Right ventricle myocardium inferior (tissue), 1 donor: ENCODE results near the gene OR10H5. TPM values are rescaled to one million over a fixed set of nuclear protein-coding genes. Genes with fewer than 3 reads are reported as not detected.
"Not testable (repeated sequence)": the region's sequence is repeated elsewhere in the genome, so short reads cannot be mapped to it uniquely, and the experiment has no call there.

Experiments
- ATAC-seq: fragments of 200-7000 bp; cut with Tn5 transposase; one replicate; pipeline ENCODE4 v1.9.1; 2020; ENCODE audit warnings: mild to moderate bottlenecking, moderate library complexity
- DNase-seq: peaks from one replicate; pipeline ENCODE4 v3.0.0; 2021; ENCODE audit errors: missing footprints
- intact Hi-C: fragments of 100-400 bp; cut with DNase I; formaldehyde crosslinking; loops from one replicate; pipeline ENCODE4 v1.11.0; 2022
- total RNA-seq: library from RNA; stranded (reverse); fragmentation: NEBNext Ultra II Directional; extraction: Animal tissue kit (Norgen Biotek cat#: 25700); gene quantifications from one replicate; pipeline ENCODE4 v1.2.1, GENCODE V29; 2021
- donor health status: DM: no; HTN: yes; CAD: no; lungs with severe emphysema.

OR10H5 gene
- total RNA-seq, 1 donor from 2014 or later = not detected

- DNase-seq (no peak), ATAC-seq (no peak)
- intact Hi-C loops = no loop called here
Observed at GRCh38 chr19:15788594-15789270, 1.3 kb downstream of the OR10H5 start.

- ATAC-seq (no peak), DNase-seq (no peak)
- intact Hi-C loops = no loop called here
Observed at GRCh38 chr19:15790096-15790495, 2.6 kb downstream of the OR10H5 start.

- DNase-seq, ATAC-seq, intact Hi-C loops: not testable (repeated sequence)
Observed at GRCh38 chr19:15794279-15794678, 6.8 kb downstream of the OR10H5 start.

- no peak for DNase-seq
- ATAC-seq = no peak
- intact Hi-C loops = loop anchor here (1.0 kb wide), 1 partner anchor 181 kb away; no protein-coding TSS in a partner anchor
Observed at GRCh38 chr19:15810335-15810734, 22.9 kb downstream of the OR10H5 start.

- DNase-seq (no peak), ATAC-seq (no peak)
- intact Hi-C loops = no loop called here
Observed at GRCh38 chr19:15811476-15811875, 24.0 kb downstream of the OR10H5 start.

GRCh38 chr19:15812060-15812722 lies 24.7 kb downstream of the OR10H5 start:
- no peak for ATAC-seq
- no peak for DNase-seq
- intact Hi-C loops = no loop called here

- no peak for DNase-seq
- ATAC-seq = no peak
- intact Hi-C loops = no loop called here
Observed at GRCh38 chr19:15813916-15814315, 26.5 kb downstream of the OR10H5 start.

- no peak for DNase-seq
- intact Hi-C loops = no loop called here
Observed at GRCh38 chr19:15815306-15815705, 27.8 kb downstream of the OR10H5 start, which contains the start of gene OR10H1. TSS of gene OR10H1 (minus strand) at chr19:15815664. CDS start at chr19:15808037, 7,627 bp downstream.

GRCh38 chr19:15820646-15821045 lies 33.2 kb downstream of the OR10H5 start:
- no peak for ATAC-seq
- no peak for DNase-seq
- intact Hi-C loops = no loop called here

More at GRCh38 chr19:15815306-15815705, 27.8 kb downstream of the OR10H5 start, which contains the start of gene OR10H1:
- ATAC-seq = no peak

GRCh38 chr19:15825753-15826152 lies 38.3 kb downstream of the OR10H5 start:
- DNase-seq (no peak), ATAC-seq (no peak)
- intact Hi-C loops = no loop called here

GRCh38 chr19:15828121-15828610 lies 40.7 kb downstream of the OR10H5 start:
- DNase-seq = no peak
- ATAC-seq = no peak
- intact Hi-C loops = no loop called here

- intact Hi-C loops, DNase-seq, ATAC-seq: not testable (repeated sequence)
Observed at GRCh38 chr19:15828611-15829305, 41.3 kb downstream of the OR10H5 start.

GRCh38 chr19:15829306-15829698 lies 41.8 kb downstream of the OR10H5 start:
- no peak for ATAC-seq

GRCh38 chr19:15829786-15830185 lies 42.3 kb downstream of the OR10H5 start:
- intact Hi-C loops = no loop called here
- DNase-seq (no peak), ATAC-seq (no peak)

More at GRCh38 chr19:15829306-15829698, 41.8 kb downstream of the OR10H5 start:
- no peak for DNase-seq
- intact Hi-C loops = no loop called here

GRCh38 chr19:15831626-15832025 lies 44.2 kb downstream of the OR10H5 start:
- intact Hi-C loops = no loop called here
- ATAC-seq = no peak
- DNase-seq = no peak

- intact Hi-C loops, DNase-seq, ATAC-seq: not testable (repeated sequence)
Observed at GRCh38 chr19:15834232-15834631, 46.8 kb downstream of the OR10H5 start.

- ATAC-seq, intact Hi-C loops, DNase-seq: not testable (repeated sequence)
Observed at GRCh38 chr19:15835565-15836329, 48.3 kb downstream of the OR10H5 start.

- intact Hi-C loops = no loop called here
- peak; percentile 100 for ATAC-seq
- peak; percentile 97 for DNase-seq
Observed at GRCh38 chr19:15836330-15837220, 49.1 kb downstream of the OR10H5 start.
